GM18508 (cell line): ENCODE measurements around the gene MFAP4.
"Not testable (repeated sequence)": the region's sequence is repeated elsewhere in the genome, so short reads cannot be mapped to it uniquely, and the experiment has no call there.

Source experiments
- ATAC-seq: cut with Tn5 transposase; IDR thresholded peaks from one replicate; pipeline ENCODE4 v1.9.1; 2021; ENCODE audit warnings: moderate number of reproducible peaks; ENCODE audit not compliant: insufficient read depth, unreplicated experiment

The MFAP4 gene

DNA sequence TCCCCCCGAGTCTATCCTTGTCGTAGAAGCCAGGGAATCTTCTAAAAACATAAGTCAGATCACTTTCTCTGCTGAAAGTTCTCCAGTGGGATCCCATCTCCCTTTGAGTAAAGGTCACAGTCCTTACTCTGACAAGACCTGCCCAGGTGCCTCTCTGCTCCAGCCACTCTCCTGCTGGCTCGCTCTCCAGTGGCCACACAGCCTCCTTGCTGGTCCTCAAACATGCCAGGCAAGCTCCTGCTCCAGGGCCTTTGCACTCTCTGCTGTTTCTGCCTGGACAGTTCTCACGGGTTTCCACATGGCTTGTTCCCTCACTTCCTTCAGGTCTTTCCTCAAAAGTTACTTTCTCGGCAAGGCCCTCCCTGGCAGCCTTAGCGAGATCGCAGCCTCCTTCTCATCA is 27.8 kb downstream of the MFAP4 start:
- no peak for ATAC-seq

DNA sequence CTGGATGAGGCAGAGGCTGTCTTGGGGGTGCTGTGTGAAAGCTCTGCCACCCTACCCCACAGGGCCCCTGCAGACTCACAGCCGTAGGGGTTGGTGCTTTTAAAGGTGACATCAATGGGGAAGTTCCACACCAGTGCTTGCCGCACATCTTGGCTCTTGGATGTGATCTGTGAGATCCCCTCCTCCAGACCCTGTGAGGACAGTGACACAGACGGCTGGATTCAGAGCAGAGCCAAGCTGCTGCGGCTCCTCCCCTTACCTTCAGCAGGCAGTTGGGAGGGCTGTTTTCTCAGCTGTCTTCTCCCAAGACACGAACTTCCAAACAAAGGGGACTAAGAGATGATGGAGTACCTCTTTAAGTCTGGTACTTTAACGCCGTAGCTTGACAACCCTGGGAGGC is 29.2 kb downstream of the MFAP4 start:
- ATAC-seq, result no peak

DNA sequence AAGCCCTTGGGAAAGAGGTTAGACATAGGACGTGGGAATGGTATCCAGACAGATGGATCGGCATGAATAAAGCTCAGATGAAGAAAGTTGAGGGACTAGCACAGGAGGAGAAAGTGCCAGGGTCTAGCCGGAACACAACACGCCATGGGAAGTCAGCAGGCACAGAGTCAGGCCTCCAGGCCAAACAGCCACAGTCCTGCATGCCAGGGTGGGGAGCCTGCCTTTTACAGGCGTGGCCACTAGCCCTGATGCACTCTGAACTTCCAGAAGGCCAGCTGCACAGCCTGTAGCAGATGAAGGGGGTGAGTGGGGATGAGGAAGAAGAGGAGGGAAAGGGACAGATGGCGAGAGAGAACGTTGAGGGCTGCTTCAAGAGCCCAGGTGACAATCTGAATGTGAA is 29.6 kb downstream of the MFAP4 start:
- ATAC-seq, result no peak

DNA sequence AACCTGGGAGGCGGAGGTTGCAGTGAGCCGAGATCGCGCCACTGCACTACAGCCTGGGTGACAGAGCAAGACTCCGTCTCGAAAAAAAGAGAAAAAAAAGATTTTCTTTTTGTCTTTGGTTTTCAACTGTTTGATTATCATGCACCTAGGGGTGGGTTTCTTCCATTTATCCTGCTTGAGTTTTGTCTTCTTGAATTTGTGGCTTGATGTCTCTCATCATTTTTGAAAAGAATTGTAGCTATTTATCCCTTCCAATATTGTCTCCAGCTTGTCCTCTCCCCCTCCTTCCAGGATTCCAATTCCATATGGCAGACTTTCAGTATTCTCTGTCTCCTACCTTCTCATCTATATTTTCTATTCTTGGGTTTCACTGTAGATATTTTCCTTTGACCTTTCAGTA is 32.2 kb downstream of the MFAP4 start:
- no peak for ATAC-seq

DNA sequence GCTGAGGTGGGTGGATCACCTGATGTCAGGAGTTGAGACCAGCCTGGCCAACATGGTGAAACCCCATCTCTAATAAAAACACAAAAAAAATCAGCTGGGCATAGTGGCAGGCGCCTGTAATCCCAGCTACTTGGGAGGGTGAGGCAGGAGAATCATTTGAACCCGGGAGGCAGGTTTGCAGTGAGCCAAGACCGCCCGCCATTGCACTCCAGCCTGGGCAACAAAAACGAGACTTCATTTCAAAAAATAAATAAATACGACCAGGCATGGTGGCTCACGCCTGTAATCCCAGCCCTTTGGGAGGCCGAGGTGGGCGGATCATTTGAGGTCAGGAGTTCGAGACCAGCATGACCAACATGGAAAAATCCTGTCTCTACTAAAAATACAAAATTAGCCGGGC is 33.6 kb downstream of the MFAP4 start:
- ATAC-seq, result not testable (repeated sequence)

DNA sequence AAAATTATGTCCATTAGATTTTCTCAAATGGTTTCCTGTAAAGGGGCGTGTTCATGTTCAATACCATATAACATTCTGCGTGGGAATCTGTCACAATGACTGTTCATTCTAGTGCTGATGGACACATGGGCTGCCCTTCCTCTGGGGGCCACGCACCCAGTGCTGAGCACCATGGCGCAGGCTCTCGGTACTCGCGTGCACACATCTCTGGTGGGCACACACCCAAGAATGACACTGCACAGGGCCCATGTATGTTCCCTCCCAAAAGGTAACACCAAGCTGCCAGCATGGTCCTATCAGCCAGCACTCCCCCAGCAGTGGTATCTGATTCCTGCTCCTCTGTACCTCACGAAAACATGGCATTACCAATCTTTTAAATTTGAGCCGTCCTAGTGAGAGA is 38.2 kb downstream of the MFAP4 start:
- no peak for ATAC-seq

DNA sequence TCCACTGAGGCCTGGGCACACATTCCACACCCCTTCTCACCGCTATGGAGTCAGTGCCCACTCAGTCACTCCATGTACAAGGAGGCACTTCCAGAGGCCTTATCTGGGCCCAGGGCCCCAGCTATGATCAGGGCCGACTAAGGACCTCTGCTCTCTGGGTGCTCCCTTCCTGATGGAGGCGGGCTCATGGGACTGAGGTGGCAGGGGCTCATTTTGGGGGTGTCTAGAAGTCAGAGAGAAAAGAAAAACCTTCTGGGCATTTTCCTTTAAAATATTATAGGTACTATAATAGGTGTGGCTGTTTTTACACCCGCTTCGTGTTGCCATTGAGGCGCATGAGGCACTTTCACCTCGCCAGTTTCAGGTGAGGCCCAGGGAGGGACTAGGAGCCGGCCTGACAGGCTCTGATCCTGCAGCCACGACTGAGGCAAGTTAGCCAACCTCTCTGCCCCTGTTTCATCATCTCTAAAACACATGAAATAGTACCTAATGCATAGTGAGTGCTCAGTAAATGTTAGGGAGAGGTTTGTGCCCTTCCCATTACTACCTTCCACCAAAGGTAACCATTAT is 38.8 kb downstream of the MFAP4 start:
- ATAC-seq, result no peak

DNA sequence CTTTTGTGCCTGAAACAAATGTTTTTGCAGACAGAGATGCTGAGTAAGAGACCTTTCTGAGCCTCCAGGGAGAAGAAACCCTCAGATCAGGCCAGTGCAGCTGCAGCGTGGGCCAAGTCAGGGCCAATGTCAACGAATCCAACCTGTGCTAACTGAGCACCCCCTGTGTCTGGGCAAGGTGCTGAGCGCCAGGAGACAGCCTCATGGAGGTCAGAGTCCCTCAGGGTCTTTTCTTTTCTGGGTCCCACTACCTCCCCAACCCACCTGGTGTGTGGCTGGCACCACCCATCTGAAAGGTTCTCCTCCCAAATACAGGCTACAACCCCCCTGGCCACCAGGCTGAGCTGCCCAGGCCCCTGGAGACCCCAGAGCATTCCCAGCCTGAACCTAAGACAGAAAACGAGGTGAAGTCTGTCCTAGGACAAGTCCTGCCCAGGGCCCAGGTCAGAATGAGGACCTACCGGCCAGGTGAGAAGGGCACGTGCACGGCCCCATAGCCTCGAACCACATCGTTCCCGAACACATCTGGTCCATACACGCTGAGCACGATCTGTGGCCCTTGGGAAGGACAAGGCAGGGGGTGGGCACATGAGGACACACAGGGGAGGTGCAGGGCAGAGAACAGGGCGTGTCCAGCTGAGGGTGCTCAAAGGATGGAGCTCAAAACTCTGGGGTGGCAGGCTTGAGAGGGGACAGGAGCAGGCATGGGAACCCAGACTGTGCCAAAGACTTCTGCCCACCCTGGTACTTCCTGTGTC is 39.5 kb downstream of the MFAP4 start:
- ATAC-seq, result no peak

DNA sequence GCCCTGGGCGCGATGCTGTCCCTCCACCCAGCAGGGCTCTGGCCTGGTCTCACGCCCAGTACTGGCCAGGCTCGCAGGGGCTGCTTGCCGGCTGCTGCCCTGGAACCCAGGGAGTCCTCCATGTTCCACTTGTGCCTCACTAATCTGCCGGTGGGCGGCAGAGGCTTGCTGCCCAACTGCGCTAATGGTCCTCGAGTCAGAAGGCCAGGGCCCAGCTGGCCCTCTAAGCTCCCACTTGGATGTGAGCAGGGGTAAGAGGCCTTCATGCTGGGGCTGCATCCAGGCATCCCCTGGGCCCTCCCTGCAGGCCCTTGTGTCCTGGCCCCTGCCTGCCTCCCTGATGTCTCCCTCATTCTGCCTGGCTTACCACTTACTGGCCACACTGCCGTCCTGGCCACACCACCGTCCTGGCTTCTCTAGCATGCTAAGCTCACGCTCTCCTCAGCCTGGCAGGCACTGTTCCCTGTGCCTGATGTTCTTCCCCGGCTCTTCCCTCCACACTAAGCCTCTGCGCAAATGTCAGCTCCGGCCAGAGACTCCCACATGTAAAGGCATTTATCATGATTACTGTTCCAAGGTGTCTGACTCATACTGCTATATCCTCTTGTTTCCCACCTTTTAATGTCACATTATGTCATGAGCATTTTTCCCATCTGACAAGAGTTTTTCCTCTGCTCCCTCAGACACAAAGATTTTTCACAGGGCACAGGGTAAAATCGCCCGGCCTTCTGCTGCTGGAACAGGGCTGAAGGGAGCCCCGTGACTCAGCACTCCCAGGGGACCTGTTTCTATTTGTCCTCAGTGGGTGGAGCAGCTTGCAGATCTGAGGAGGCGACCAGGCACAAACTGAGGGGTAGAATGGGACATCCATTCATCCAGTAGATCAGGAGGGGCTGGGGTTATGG is 40.4 kb downstream of the MFAP4 start:
- ATAC-seq, result no peak

DNA sequence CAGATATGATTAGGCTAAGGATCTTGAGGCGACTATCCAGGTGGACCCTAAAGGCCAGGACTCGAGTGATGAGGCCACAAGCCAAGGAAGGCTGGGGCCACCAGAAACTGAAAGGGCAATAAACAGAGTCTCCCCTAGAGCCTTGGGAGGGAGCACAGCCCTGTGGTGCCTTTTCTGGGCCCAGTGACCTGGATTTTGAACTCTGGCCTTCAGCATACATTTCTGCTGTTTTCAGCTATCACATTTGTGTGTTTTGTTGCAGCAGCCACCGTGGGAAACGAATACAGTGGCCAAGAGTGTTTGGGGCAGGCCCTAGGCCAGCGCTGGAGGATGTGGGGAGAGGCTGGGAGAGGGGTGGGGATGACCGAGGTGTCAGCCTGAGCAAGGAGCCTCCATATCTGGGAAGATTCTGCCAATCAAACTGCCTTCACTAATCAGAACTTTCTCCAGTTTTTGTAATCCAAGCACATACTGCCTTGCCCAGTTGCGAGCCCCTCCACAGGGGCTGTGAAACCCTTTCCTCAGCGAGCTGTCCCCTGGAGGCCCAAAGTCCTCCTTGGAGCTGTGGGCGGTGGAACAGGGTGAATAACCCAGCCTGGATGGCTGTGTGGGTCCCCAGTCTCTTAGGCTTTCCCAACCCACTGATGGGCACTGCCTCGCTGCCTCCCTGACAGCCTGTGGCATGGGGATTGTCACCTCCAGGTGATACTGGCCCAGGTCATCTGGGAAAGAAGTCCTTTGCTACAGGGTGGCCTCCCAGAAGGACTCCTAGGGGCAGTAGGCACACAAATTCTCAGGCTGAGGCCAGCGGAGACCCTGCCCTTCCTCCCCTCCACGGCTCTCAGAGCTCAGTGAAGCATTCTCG is 41.3 kb downstream of the MFAP4 start:
- no peak for ATAC-seq

DNA sequence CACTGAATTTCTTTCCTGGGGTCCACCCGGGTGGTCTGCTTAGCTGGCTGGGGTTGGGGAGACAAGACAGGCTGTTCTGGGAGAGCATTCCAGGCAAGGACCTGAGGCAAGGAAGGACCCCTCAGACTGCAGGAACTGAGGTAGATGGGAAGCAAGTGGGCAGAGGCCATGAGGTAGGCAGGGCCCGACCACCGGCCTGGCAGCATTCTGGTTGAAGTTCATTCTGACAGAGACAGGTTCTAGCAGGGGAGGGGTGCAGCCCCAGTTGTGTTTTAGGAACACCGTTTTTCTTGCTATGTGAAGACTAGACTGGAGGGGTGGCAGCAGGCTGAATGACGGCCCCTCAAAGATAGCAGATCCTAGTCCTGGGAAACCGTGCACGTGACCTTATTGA is 41.9 kb downstream of the MFAP4 start:
- no peak for ATAC-seq

DNA sequence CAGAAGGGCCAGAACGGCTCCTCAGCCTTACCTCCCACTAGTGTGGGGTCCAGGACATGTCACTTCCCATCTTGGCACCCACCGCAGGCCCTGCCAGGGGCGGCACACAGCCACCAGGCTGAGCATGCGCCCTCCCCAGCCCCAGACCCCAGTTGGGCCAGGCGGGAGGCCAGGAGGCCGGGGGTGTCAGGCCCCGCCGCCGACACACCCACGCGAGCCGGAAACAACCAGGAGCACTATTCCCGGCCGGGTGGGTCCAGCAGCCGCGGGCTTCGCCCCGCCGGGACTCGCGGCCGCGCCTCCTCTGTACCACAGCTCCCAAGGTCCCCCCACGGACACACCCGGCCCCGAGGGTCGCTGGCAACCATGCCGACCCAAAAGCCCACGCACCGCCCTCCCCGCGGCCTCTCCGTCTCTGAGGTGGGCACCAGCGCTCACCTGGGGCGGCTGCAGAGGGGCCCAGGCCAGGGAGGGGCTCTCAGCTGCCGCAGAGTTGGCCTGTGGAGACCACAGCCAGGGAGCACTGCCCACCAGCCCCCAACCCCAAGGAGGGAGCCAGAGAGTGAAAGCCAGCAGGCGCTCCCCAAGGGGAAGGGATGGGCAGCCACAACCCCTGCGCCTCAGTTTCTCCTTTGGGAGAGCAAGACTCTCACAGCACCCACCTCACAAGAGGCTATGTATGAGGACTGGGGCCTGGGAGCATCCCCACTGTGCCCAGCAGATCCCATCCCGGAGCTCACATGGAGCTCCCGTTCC is 42.5 kb downstream of the MFAP4 start:
- ATAC-seq, result no peak

DNA sequence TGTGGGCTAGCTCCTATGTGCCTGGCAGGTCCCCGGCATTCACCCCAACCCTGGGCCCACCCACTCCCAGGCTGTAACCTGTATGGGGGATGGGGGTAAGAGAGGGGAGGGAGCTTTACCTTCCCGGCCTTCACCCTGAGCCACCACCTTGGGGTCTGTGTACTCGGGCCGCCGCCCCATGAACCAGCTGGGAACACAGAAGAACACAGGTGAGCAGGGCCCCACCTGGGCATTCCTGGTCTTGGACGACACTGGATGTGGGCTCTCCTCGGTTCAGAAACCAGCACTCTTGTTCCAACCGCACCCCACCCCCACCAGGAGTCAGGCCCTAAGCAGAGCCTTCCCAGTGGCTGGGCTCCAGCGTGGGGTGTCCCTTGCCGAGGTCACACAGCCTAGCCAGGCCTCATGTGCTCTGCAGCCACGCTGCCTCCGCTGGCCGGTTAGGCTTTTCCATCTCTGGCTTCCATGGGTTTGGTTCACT is 43.3 kb downstream of the MFAP4 start:
- ATAC-seq, result no peak

DNA sequence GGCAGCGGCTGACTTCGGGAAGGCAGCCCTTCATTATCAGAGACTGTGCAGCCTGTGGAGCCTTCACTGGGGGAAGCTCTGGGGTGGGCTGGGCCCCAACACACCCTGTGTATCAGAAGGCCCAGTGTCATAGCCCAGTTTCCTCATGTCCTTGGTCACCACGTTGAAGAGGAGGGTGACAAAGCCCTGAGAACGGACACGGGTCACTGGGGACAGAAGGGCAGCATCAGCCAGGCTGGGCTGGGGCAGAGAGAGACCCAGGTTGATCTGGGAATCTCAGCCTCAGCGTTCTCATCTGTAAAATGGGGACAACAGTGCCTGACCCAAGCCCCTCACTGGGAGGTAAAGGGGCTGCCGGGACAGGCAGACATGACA is 43.7 kb downstream of the MFAP4 start:
- ATAC-seq, result no peak

DNA sequence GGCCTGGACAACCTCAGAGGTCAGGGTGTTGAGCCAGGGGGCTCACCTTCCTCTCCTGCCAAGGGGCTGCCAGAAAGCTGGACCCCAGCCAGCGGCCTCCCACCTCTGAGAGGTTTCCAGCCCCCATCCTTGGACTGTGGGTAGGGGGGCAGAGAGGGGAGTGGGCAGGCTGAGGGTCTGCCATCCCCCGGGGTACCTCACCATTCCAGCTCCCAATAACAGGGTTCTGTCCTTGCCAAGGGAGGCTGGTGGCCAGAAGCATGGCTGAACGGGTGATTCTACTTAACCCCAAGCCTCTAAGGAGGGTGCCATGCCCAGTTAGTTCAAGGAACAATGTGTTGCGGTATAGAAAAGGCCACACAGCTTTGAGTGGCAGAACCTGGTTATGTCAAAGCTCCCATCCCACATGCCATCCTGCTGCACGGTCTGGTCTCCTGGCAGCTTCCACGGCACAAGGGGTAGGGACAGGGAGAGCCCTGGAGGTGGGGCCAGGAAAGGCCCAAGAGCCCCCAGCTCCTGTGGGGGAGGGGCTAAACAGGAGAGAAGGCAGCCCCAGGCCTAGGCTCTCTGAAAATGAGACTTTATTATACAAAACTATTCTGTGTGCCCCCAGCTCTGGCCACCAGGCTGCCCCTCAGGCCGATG is 44.3 kb downstream of the MFAP4 start:
- no peak for ATAC-seq

DNA sequence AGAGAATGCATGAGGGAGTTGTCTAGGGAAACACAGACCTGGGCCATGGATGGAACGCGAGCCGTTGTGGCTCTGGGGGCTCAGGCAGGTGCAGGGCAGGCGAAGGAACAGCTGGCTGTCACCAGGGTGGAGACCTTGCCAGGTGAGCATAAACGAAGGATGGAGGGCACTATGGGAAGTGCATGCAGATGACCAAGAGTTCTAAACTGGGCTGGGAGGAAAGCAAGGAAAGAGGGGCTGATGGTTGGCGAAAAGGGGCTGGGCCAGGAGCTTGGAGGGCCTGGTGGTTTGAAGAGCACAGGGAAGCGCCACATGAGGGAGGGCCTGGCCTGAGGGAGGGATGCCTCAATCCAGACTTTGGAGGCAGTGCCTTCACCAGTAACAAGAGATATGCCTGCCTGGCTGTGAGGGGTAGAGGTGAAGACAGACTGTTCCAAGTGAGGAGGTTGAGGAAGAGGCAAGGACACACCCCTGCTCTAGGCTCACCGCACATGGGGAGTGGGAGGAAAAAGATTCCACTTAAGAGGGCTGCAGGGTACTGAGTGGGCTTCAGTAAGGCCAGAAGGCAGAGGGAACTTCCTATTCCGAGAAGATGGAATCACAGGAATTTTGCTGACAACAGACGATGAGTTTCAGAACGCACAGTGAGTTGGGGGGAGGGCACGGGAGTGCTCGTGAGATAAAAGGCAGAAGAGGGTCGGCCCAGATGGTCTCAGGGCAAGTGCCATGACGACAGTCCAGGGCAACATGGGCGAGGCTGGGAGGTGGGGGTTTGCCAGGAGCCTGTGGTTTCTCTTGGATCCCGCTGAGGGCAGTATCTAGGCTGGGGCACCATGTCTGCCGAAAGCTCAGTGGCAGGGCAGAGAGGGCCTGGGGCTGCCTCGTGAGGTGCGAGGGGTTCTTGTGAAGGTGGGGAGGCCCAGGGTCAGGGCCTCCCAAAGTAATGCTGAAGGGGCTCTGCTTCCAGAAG is 45.1 kb downstream of the MFAP4 start:
- no peak for ATAC-seq

DNA sequence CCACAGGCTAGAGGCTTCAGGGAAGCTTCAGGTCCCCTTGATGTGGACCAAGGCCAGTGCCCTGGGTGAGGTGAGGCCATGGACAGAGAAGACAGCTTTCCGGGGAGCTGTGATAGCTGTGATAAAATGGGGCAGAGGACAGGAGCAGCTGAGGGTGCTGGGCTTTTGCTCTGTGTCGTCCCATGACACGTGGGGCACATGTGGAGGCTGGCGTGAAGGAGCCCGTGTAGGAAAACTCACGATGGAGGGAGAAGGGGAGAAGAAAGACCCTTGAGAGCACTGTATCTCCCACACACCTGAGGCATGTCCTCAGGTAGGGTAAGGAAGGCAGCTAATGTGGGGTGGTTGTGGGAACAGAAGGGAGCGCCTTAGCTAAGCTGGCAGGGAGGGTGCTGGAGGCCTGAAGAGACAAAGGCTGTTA is 45.8 kb downstream of the MFAP4 start:
- ATAC-seq, result no peak

DNA sequence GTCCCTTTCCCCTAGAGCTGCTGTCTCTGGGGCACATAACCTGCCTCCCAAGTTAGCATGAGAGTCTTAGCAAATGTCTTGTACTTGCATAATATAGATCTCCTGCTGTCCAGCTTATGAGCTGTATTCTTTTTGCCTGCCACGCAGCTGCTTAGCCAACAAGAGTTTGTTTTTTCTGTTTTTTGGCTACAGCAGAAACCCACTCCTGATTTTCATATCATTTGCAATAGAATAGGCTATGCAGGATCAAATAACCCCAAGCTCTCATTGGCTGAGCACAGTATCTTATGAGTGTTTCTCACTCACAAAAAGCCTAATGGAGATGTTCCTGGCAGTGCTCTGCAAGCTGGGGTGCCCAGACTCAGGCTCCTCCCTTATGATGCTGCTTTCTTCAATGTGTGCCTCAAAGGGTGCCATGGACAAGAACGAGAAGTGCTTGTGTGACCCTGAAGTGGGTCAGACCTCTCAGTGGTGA is 47.6 kb downstream of the MFAP4 start:
- ATAC-seq, result no peak
